GM18907 (cell line): ENCODE measurements around the gene COL11A2.
A peak's percentile ranks its signal among the peaks of the same experiment; 100 is the strongest.
"Not testable (repeated sequence)": the region's sequence is repeated elsewhere in the genome, so short reads cannot be mapped to it uniquely, and the experiment has no call there.

Experiments
- ATAC-seq: cut with Tn5 transposase; IDR thresholded peaks from one replicate; pipeline ENCODE4 v1.9.1; 2021; ENCODE audit warnings: mild to moderate bottlenecking, moderate library complexity; ENCODE audit not compliant: unreplicated experiment

Gene COL11A2

DNA sequence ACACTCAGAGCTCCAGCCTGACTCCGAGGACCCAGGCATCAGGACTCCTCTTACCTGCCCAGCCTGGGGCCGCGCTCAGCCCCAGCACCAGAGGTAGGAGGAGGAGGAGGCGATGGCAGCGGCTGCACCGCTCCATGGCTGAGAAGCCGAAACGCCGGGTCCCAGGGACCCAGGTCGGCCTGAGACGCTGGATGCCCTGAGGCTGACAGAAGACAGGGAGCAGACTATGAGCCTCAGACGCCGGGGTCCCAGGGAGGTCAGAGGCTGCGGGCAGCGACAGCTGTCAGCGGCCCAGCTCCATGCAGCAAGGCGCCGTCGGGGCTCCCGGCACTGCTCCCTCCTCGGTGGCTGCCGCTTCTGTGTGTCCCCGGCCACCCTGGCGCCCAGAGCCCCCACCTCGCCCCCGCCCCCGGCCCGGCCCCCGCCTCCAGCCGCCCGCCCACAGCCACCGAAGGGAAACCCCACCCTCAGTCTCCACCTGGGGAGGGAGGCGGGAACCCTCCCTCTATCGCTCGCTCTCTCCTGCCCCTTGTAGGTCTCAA is at the start of gene COL11A2:
Gene COL11A2 (minus strand): TSS at position 363 of the 542 bp plus-strand sequence. CDS start 227 bp downstream, at position 136.
- ATAC-seq, result no peak

DNA sequence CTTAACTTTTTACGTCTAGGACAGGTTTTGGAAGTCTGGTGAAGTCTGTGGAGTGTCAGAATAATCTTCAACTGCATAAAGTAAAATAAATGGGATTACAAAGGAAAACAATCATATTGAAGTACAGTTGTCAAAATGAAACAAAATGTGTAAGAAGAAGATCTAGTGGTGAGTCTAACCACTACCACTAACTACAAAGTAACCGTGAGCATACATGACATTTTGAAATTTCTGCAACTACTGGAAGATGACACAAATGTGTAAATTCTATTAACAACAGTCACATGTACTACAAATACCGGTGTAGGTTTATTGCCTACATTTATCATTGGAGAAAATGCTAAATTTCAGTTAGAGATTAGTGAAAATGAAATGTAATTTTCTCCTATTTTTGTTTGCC is 49.7 kb upstream of the COL11A2 start:
- no peak for ATAC-seq

DNA sequence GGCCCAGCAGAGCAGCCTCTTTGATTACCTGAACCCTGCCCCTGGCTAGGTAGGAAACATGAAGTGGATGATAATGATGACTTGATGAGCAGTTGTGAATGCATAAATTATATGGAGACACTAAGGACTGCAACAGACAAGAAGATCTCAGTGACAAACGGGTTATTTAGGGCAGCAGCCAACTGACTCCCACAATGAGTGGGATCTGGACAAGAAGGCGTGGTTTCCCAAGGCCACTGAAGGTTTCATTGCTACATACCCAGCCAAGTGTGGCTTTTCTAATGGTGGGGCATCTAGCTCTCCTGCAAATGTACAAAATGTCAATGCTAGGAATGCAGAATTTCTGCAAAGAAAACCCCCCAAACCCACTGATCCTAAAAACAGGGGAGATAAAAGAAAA is 45.5 kb upstream of the COL11A2 start:
- ATAC-seq, result no peak

DNA sequence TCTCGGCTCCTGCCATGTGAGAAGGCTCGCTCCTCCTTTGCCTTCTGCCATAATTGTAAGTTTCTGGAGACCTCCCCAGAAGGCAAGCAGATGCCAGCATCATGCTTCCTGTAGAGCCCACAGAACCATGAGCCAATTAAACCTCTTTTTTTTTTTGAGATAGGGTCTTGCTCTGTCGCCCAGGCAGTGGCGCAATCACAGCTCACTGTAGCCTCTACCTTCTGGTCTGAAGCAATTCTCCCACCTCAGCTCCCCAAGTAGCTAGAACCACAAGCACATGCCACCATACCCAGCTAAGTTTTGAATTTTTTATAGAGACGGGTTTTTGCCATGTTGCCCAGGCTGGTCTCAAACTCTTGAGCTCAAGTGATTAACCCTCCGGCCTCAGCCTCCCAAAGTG is 44.6 kb upstream of the COL11A2 start:
- no peak for ATAC-seq

DNA sequence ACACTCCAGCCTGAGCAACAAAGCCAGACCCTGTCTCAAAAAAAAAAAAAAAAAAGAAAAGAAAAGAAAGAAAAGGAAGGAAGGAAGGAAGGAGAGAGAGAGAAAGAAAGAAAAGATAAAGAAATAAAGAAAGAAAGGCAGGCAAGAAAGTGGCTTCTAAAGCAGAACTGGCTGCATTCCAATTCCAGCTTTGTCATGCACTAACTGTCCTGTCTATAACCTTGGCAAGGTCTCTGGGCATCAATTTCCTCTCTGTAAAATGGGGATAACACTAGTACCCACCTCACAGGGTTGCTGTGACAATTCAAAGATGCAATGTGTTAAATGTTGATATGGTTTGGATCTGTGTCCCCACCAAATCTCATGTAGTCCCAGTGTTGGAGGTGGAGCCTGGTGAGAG is 44.1 kb upstream of the COL11A2 start:
- no peak for ATAC-seq

DNA sequence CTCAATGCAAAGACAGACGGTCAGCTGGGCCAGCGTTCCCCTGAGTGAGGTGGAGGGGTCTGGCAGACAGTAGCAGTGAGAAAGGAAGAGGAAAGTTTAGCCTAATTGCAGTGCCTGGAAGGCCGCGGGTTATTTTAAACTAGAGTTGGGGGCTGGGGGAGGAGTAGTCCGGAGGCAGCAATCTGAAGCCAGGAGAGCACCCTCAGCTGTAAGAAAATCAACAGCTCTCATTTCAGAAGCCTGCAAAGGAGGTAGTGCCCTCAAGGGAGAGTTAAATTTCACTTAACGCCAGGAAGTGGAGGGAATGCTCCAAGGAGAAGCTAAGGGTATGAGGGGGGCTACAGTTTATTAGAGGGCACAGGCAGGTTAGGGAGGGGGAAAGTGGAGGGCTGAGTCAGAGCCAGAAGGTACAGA is 43.0 kb upstream of the COL11A2 start:
- ATAC-seq, result no peak

DNA sequence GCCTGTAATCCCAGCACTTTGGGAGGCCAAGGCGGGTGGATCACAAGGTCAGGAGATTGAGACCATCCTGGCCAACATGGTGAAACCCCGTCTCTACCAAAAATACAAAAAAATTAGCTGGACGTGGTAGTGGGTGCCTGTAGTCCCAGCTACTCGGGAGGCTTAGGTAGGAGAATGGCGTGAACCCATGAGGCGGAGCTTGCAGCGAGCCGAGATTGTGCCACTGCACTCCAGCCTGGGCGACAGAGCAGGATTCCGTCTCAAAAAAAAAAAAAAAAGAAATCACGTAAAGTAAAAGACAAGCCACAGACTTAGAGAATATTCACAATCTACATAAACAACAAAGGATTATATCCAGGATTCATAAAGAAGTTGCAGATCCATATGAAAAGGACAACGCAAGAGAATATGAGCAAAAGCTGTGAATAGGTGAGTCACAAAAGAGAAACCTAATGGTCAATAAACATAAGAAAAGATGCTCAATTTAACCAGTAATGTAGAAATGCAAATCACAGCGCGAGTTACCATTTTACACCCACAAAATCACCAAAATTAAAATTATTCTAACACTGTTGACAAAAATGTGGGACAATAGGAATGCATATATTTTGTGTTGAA is 34.3 kb upstream of the COL11A2 start:
- not testable (repeated sequence) for ATAC-seq

DNA sequence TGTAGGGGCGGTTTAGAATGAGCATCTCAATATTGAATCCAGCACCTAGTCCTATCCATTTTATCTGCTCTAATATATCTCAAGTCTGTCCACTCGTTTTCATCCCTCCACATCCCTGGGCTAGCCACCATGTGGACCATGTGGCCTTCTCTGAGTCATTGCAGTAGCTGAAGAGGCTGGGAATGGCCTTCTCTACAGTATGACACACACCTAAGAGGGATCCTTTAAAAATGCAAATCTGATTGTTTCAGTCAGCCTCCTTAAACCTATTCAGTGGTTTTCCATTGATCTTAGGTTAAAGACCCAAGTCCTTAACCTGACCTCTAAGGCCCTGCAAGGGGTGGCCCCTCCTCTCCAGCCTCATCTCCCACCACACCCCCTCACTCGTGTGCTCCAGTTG is 25.4 kb upstream of the COL11A2 start:
- ATAC-seq, result no peak

DNA sequence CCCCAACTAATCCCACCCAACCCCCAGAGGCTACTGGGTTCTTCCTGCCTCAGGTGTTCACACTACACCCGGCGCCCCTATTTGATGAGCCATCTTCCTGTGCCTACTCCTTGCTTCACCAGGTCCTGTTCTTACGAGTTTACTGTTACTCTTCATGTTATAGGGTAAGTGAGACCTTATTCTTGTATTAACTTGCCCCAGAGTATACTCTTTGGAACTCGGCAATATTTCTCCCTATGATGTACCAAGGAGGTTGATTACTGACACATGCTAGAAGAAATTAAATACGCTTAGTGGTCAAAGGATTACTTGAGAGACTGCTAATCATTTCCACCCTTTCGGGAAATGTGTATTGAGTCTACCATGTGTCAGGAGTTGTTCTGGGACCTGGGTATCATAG is 25.0 kb upstream of the COL11A2 start:
- no peak for ATAC-seq

DNA sequence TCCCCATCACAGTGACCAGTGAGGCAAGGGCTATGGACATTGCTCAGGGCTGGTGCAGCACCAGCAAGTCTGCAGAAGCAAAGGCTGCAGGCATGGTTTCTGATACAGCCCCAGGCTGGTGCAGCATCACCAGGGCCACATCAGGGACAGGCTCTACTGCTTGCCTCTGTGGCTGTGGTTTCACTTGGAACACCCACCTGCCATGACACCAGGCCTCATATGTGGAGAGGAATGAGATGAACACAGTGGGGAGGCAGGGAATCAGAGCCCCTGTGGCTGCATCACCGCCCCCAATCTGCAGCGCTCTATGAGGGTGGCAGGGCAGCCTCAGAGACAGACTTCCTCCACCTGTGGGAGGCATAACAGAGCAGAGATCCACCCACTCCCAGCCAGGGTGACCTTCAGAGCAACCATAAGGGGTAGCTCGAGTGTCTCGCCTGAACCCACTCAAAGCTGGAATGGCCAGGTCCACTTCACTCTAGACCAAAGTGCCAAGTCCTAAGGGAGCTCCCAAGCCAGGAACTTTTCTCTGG is 23.9 kb upstream of the COL11A2 start:
- ATAC-seq, result no peak

DNA sequence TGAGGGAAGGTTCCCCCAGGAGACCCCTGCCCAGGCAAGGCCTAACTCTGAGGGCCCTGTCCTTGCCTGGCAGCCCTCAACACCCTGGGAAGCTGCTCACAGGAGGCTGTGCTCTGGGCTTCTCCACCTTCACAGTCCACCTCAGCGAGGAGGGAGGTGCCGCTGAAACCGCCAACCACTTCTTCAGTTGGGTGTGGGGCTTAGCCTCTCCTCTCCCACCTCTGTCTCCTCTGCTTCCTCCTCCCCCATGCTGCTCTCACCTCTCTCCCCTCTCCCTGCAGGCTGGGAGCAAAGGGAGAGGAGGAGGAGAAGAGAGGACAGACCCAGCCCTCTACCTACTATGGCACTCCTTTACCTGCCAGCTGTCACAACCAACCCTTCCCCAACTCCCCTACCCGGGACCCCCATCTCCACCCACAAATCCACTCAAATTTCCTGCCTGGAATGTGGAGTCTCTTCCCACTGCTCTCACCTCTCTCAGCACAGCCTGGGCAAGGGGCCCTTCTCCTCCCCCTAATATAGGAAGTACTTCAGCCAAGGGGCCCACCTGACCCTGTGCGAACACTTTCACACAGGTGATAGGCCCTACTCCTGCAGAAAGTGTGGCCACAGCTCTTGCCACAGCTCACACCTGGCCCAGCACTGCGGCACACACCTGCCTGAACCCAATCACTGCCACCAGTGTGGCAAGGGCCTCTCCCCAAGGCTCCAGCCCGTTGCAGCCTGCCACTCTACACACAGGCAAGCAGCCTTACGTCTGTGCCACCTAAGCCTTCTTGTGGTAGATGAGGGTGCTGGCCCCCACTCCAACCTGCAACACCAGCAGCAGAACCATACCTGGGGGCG is 23.2 kb upstream of the COL11A2 start:
- ATAC-seq, result no peak

DNA sequence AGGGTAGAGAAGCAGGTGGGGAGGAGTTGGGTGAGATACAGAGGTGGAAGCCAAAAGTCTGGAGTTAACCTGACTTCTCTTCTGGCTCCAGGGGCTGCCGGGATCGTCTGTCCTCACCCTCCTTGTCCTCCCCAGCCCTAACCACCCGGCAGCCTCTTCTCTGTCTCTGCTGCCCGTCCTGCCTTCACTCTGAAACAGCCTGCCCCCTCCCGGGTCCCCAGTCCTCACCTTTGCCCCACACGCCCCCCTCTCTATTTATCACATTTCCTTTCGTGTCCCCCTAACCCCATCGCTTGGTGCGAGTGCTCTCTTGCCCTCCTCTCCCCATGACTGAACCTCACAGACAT is 21.7 kb upstream of the COL11A2 start:
- no peak for ATAC-seq

DNA sequence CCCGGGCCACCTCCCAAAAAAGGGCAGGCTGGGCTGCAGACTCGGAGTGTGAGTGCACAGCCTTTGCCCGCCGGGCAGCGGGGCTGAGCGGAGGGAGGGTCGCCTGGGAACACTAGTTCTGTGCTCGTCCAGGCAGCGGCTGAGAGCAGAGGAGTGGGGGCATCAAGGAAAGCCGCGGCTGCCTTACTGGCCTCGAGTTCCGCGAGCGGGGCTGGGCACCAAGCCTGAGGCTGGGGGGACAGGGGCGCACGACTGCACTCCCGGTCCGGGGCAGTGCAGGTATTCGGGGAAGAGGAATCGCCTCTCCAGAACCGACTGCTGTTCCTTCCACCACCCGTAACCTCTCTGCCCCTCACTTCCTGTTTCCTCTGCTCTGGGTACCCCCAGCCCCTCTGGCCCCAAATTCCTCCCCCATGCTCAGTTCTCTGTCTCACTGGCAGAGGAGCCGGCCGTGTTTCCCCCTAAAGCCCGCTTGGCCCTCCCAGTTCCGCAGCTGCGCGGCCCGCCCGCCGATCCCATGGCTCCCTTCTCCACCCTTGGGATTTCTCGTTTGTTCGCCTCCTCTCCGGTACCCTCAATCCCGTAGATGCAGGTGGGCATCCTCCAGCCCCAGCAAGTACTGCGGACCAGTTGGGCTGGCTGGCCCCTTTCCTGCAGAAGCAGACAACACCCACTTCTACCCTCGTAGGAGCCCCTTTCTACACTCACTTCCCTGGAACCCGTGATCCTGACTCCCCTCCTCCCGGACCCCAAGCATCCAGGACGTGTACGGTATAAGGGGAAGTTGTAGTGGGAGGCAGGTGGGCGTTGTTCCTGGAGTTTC is 21.1 kb upstream of the COL11A2 start:
- no peak for ATAC-seq

DNA sequence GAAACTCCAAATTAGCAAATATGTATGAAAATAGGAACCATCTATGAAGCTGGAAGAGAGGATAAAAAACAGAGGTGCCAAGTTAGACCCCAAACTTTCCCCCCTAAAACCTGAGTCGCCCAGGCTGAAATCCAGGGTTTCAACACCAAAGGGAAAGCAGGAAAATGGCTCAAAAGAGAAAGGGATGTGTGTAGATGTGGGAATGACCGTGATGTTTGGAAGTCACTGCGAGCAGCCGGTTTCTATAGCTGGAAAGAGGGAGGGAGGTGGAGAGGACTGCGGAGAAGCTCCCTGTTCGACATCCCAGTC is 20.5 kb upstream of the COL11A2 start:
- no peak for ATAC-seq

DNA sequence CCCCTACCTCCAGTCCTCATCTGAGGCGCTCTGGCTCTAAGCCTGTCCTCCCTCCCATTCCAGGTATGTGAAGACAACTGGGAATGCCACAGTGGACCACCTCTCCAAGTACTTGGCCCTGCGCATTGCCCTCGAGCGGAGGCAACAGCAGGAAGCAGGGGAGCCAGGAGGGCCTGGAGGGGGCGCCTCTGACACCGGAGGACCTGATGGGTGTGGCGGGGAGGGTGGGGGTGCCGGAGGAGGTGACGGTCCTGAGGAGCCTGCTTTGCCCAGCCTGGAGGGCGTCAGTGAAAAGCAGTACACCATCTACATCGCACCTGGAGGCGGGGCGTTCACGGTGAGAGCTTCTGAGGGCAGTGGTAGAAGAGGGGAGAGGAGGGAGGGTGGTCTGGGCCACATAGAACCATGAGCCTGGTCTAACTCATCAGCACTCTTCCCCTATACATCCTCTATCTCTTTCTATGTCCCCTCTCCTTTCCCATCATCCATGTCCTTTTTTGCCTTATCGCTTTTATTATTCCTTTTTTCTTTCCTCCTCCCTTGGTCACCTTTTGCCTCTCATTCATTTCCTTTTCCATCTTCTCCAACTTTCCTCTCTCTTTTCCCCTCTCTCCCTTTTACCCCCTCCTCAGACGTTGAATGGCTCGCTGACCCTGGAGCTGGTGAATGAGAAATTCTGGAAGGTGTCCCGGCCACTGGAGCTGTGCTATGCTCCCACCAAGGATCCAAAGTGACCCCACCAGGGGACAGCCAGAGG is 19.6 kb upstream of the COL11A2 start:
- no peak for ATAC-seq

DNA sequence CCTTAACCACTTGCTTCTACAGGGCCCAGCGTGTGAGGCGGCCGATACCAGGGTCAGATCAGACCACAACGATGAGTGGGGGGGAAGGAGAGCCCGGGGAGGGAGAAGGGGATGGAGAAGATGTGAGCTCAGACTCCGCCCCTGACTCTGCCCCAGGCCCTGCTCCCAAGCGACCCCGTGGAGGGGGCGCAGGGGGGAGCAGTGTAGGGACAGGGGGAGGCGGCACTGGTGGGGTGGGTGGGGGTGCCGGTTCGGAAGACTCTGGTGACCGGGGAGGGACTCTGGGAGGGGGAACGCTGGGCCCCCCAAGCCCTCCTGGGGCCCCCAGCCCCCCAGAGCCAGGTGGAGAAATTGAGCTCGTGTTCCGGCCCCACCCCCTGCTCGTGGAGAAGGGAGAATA is 18.9 kb upstream of the COL11A2 start:
- no peak for ATAC-seq

DNA sequence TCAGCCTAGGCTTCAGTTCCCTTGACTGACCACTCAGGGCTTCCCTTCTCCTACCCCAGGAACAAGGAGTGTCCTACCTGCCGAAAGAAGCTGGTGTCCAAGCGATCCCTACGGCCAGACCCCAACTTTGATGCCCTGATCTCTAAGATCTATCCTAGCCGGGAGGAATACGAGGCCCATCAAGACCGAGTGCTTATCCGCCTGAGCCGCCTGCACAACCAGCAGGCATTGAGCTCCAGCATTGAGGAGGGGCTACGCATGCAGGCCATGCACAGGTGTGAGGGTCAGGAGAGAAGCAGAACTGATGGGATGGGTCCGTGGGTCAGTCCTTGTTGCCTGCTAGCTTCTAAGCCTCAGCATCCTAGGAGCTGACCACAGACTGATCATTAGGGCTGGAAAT is 17.6 kb upstream of the COL11A2 start:
- ATAC-seq, result no peak

DNA sequence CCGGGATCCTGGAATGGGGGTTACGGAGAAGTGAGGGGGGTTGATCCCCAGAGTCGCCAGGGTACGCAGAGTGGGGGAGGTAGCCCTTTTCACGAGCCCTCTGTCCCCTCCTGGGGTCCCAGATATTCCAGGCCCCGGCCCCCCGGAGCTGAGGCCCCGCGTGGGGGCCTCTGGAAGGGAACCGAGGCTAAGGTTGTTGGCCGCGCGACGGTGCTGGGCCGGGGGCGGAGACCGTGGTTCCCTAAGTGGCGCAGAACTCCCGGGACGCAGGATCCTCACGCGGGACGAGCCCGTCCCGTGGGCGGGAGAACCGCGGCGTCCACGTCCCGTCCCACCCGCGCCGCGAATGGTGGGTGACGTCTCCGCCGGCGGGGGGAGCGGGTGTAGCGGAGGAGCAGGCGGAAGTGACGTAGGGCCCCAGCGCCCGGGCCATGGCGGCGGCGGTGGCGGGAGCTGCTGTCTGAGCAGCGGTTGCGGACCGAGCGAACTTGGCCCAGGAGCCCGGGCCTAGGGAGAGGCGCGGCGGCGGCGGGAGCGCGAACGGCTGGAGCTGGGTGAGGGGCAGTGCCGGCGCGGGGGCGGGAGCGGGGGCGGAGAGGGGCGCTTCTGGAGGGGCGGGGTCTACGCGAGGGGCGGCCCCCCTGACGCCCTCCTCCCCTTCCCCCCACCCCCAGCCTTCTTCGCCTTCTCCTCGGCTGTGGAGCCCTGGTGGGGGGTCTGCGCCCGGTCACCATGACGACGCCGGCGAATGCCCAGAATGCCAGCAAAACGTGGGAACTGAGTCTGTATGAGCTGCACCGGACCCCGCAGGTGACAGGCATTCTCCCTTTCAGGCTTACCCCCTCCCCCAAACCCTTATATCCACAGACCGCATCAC is 16.1 kb upstream of the COL11A2 start, which contains the start of gene RING1:
Gene RING1 (plus strand): TSS at position 410 of the 877 bp plus-strand sequence. CDS start 323 bp downstream, at position 733.
- peak; percentile 51 for ATAC-seq

DNA sequence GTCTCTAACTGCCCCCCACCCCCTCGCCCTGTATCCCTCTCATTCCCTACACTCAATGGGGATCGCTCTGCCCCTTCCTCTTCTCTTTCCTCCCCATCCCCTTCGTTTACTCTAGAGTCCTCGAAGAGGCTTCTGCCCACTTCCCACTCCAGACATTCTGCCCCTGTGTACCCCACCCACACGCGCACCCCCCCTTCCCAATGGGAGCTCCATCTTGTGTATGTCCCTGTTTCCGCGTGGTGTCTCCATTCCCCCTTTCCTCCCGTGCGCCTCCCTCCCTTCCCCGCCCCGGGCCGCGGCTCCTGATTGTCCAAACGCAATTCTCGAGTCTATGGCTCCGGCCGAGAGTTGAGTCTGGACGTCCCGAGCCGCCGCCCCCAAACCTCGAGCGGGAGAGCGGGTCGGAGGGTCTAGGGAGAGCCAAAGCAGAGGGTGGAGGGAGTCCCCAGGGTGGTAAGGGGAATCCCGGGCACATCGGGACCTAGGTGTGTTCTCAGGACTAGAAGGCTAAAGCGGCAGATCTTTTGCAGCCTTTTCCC is 15.4 kb upstream of the COL11A2 start:
- ATAC-seq, result no peak
